NCI-H345 treated with DMSO at 0.1 percent for 48 hours (cell line): ENCODE measurements around the gene PTPRM.
"Not testable (repeated sequence)": the region's sequence is repeated elsewhere in the genome, so short reads cannot be mapped to it uniquely, and the experiment has no call there.

Experiments used
- DNase-seq: peaks from one replicate; lab custom pipeline; 2025; ENCODE audit not compliant: unreplicated experiment; lab: John Stamatoyannopoulos, UW

Gene PTPRM

GRCh38 chr18:7721532-7721931, 154.4 kb downstream of the PTPRM start:
- DNase-seq = no peak

GRCh38 chr18:7722955-7723354, 155.8 kb downstream of the PTPRM start:
- no peak for DNase-seq

- no peak for DNase-seq
Observed at GRCh38 chr18:7723558-7723957, 156.4 kb downstream of the PTPRM start.

GRCh38 chr18:7725473-7725872, 158.4 kb downstream of the PTPRM start:
- no peak for DNase-seq

- DNase-seq = no peak
Observed at GRCh38 chr18:7725897-7726296, 158.8 kb downstream of the PTPRM start.

- DNase-seq = no peak
Observed at GRCh38 chr18:7726522-7726921, 159.4 kb downstream of the PTPRM start.

GRCh38 chr18:7727361-7728076, 160.4 kb downstream of the PTPRM start:
- no peak for DNase-seq

GRCh38 chr18:7728297-7728696, 161.2 kb downstream of the PTPRM start:
- no peak for DNase-seq

GRCh38 chr18:7729868-7730267, 162.8 kb downstream of the PTPRM start:
- no peak for DNase-seq

- no peak for DNase-seq
Observed at GRCh38 chr18:7730682-7731081, 163.6 kb downstream of the PTPRM start.

GRCh38 chr18:7733642-7734041, 166.5 kb downstream of the PTPRM start:
- DNase-seq = no peak

- DNase-seq = no peak
Observed at GRCh38 chr18:7735196-7735595, 168.1 kb downstream of the PTPRM start.

- DNase-seq = no peak
Observed at GRCh38 chr18:7735626-7736175, 168.6 kb downstream of the PTPRM start.

GRCh38 chr18:7736526-7736925, 169.4 kb downstream of the PTPRM start:
- not testable (repeated sequence) for DNase-seq

- no peak for DNase-seq
Observed at GRCh38 chr18:7737550-7737949, 170.4 kb downstream of the PTPRM start.

- DNase-seq = no peak
Observed at GRCh38 chr18:7740821-7741220, 173.7 kb downstream of the PTPRM start.

- no peak for DNase-seq
Observed at GRCh38 chr18:7741640-7742039, 174.5 kb downstream of the PTPRM start.

- no peak for DNase-seq
Observed at GRCh38 chr18:7742224-7742623, 175.1 kb downstream of the PTPRM start.

- no peak for DNase-seq
Observed at GRCh38 chr18:7743256-7743655, 176.1 kb downstream of the PTPRM start.

- DNase-seq = no peak
Observed at GRCh38 chr18:7746106-7746505, 179.0 kb downstream of the PTPRM start.

GRCh38 chr18:7748251-7749007, 181.3 kb downstream of the PTPRM start:
- DNase-seq = no peak

- no peak for DNase-seq
Observed at GRCh38 chr18:7749008-7749405, 181.9 kb downstream of the PTPRM start.
